ENCODE data around the gene PCDHGB6.
"Not testable (repeated sequence)": the region's sequence is repeated elsewhere in the genome, so short reads cannot be mapped to it uniquely, and the experiment has no call there.

PCDHGB6 gene

DNA sequence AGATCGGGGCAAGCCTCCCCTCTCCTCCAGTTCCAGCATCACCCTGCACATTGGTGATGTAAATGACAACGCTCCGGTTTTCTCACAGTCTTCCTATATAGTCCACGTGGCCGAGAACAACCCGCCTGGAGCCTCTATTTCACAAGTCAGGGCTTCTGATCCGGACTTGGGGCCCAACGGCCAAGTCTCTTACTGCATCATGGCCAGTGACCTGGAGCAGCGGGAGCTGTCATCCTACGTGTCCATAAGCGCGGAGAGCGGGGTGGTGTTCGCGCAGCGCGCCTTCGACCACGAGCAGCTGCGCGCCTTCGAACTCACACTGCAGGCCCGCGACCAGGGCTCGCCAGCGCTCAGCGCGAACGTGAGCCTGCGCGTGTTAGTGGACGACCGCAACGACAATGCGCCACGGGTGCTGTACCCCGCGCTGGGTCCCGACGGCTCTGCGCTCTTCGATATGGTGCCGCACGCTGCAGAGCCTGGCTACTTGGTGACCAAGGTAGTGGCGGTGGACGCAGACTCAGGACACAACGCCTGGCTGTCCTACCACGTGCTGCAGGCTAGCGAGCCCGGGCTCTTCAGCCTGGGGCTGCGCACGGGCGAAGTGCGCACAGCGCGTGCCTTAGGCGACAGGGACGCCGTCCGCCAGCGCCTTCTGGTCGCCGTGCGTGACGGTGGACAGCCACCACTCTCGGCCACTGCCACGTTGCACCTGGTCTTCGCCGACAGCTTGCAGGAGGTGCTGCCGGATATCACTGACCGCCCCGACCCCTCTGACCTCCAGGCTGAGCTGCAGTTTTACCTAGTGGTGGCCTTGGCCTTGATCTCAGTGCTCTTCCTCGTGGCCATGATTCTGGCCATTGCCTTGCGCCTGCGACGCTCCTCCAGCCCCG, 18.4 kb upstream of the PCDHGB6 start:
- no peak for DNase-seq

- no peak for DNase-seq
Observed at GRCh38 chr5:141392429-141393198, 15.2 kb upstream of the PCDHGB6 start, which contains the start of gene PCDHGA8. TSS of gene PCDHGA8 (plus strand) at chr5:141392633. CDS start at chr5:141392814, 181 bp downstream.

- no peak for DNase-seq
Observed at GRCh38 chr5:141393267-141393666, 14.6 kb upstream of the PCDHGB6 start.

DNA sequence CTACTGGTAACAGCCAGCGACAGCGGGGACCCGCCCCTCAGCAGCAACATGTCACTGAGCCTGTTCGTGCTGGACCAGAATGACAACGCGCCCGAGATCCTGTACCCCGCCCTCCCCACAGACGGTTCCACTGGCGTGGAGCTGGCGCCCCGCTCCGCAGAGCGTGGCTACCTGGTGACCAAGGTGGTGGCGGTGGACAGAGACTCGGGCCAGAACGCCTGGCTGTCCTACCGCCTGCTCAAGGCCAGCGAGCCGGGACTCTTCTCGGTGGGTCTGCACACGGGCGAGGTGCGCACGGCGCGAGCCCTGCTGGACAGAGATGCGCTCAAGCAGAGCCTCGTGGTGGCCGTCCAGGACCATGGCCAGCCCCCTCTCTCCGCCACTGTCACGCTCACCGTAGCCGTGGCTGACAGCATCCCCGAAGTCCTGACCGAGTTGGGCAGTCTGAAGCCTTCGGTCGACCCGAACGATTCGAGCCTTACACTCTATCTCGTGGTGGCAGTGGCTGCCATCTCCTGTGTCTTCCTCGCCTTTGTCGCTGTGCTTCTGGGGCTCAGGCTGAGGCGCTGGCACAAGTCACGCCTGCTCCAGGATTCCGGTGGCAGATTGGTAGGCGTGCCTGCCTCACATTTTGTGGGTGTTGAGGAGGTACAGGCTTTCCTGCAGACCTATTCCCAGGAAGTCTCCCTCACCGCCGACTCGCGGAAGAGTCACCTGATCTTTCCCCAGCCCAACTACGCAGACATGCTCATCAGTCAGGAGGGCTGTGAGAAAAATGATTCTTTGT, 13.2 kb upstream of the PCDHGB6 start:
- DNase-seq, result not testable (repeated sequence)

DNA sequence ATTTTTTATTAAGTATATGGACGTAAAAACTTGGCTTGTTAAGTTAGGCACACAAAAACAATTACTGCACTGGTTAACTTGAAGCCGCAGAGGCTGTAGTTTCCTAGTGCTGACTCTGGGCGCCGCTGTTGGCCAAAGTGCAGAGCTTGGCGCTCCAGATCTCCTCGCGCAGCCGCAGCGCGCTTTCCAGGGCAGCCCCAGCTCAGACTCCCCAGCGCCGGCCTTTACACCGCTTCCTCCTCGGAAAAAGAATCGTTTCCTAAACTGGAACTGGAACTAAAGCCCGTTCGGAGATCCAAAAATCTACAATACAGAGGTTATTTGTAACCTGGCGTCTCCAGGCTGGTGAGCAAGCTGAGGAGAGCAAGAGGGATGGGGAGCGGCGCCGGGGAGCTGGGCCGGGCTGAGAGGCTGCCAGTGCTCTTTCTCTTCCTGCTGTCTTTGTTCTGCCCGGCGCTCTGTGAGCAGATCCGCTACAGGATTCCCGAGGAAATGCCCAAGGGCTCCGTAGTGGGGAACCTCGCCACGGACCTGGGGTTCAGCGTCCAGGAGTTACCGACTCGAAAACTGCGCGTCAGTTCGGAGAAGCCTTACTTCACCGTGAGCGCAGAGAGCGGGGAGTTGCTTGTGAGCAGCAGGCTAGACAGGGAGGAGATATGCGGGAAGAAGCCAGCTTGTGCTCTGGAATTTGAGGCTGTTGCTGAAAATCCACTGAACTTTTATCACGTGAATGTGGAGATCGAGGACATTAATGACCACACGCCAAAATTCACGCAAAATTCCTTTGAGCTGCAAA, 9.9 kb upstream of the PCDHGB6 start, which contains the start of gene PCDHGB5:
TSS of gene PCDHGB5 (plus strand) at position 192 of the 796 bp plus-strand sequence. CDS start at position 373, 181 bp downstream.
- DNase-seq, result not testable (repeated sequence)

- no peak for DNase-seq
Observed at GRCh38 chr5:141398608-141399007, 9.2 kb upstream of the PCDHGB6 start.

GRCh38 chr5:141399555-141400258, 8.1 kb upstream of the PCDHGB6 start:
- no peak for DNase-seq

DNA sequence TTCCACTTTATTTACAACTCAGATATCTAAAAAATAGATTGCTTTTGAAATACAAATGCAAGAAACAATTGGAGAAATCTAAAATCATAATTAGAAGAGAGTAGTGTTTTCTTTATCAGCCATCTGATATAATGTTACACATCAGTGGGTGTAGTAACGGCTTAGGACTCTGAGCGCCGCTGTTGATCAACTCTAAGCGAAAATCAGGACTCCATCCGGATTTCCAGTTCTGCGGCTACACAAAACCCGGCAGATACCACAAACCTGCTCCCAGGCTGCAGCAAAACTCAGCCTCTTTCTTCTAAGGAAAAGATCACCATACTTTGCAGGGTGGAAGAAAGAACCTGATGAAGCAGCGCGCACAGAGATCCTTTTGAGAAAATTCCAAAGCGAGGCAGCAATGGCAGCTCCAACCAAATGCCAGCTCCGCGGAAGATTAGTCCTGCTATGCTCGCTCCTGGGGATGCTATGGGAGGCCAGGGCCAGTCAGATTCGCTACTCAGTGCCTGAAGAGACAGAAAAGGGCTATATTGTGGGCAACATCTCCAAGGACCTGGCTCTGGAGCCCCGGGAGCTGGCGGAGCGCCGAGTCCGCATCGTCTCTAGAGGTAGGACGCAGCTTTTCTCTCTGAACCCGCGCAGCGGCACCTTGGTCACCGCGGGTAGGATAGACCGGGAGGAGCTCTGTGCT, 5.1 kb upstream of the PCDHGB6 start, which contains the start of gene PCDHGA9:
TSS of gene PCDHGA9 (plus strand) at position 226 of the 691 bp plus-strand sequence. CDS start at position 401, 175 bp downstream.
- DNase-seq, result no peak

- DNase-seq, result no peak
Observed at GRCh38 chr5:141403387-141403786, 4.4 kb upstream of the PCDHGB6 start.

GRCh38 chr5:141409598-141410306, 1.9 kb downstream of the PCDHGB6 start:
- no peak for DNase-seq

- DNase-seq, result no peak
Observed at GRCh38 chr5:141411575-141411974, 3.8 kb downstream of the PCDHGB6 start.

- peak; percentile 38 for DNase-seq
Observed at GRCh38 chr5:141412854-141413539, 5.2 kb downstream of the PCDHGB6 start, which contains the start of gene PCDHGA10. TSS of gene PCDHGA10 (plus strand) at chr5:141412987. CDS start at chr5:141413176, 189 bp downstream.

- DNase-seq, result no peak
Observed at GRCh38 chr5:141413540-141414069, 5.8 kb downstream of the PCDHGB6 start.

GRCh38 chr5:141414548-141415274, 6.9 kb downstream of the PCDHGB6 start:
- DNase-seq, result not testable (repeated sequence)

DNA sequence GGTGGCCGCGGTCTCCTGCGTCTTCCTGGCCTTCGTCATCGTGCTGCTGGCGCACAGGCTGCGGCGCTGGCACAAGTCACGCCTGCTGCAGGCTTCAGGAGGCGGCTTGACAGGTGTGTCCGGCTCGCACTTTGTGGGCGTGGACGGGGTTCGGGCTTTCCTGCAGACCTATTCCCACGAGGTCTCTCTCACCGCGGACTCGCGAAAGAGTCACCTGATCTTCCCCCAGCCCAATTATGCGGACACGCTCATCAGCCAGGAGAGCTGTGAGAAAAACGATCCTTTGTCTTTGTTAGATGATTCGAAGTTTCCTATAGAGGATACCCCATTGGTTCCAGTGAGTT, 7.4 kb downstream of the PCDHGB6 start:
- not testable (repeated sequence) for DNase-seq

- DNase-seq, result peak; percentile 13
Observed at GRCh38 chr5:141417494-141418172, 9.8 kb downstream of the PCDHGB6 start, which contains the start of gene PCDHGB7. TSS of gene PCDHGB7 (plus strand) at chr5:141417677. CDS start at chr5:141417860, 183 bp downstream.
